SU-DHL-6 (cell line): ENCODE data around the gene CAMK1D.

Experiments
- H2AFZ ChIP-seq: fragments of 200-600 bp; sonication (generic); 2 replicates; pipeline ENCODE4 v1.6.1; 2014; ENCODE audit warnings: low read depth, mild to moderate bottlenecking, moderate library complexity, mixed read lengths, antibody characterized with exemption, low read length; ENCODE audit not compliant: severe bottlenecking
- H3F3A ChIP-seq: fragments of 200-600 bp; shearing (Covaris generic); 2 replicates; pipeline ENCODE4 v1.6.0; 2016; ENCODE audit warnings: antibody characterized with exemption, mild to moderate bottlenecking; ENCODE audit not compliant: insufficient read depth
- H3K27ac ChIP-seq: fragments of 200-600 bp; sonication (generic); 2 replicates; pipeline ENCODE4 v1.5.1; 2016; ENCODE audit warnings: low read depth, mild to moderate bottlenecking, low read length, moderate library complexity, mixed read lengths
- H3K27me3 ChIP-seq: fragments of 200-600 bp; sonication (generic), shearing (Covaris generic); 2 replicates; pipeline ENCODE4 v1.6.0; 2014; ENCODE audit warnings: mild to moderate bottlenecking, low read length
- H3K36me3 ChIP-seq: fragments of 200-600 bp; sonication (generic); 2 replicates; pipeline ENCODE4 v1.6.1; 2014; ENCODE audit warnings: mild to moderate bottlenecking, low read length, mixed read lengths
- H3K4me2 ChIP-seq: fragments of 300-600, 200-600 bp; shearing (Covaris generic), sonication (generic); 2 replicates; pipeline ENCODE4 v1.6.0; 2014; ENCODE audit warnings: low read length, low read depth, mild to moderate bottlenecking; ENCODE audit not compliant: poor library complexity, severe bottlenecking
- H3K4me3 ChIP-seq: fragments of 200-600 bp; sonication (generic); 2 replicates; pipeline ENCODE4 v1.5.1; 2014; ENCODE audit warnings: antibody characterized with exemption, low read length, mild to moderate bottlenecking, mixed read lengths; ENCODE audit not compliant: insufficient read depth, poor library complexity, severe bottlenecking
- H3K79me2 ChIP-seq: fragments of 200-600 bp; sonication (generic); 2 replicates; pipeline ENCODE4 v1.6.1; 2014; ENCODE audit warnings: mild to moderate bottlenecking, low read length, moderate library complexity; ENCODE audit not compliant: insufficient read depth
- H3K9ac ChIP-seq: fragments of 200-600 bp; sonication (generic); 2 replicates; pipeline ENCODE4 v1.7.0; 2014; ENCODE audit warnings: mild to moderate bottlenecking, low read length
- H3K9me2 ChIP-seq: fragments of 200-600 bp; sonication (generic); replicated peaks from 2 replicates; pipeline ENCODE4 v1.6.1; 2014; ENCODE audit warnings: low read length; ENCODE audit not compliant: insufficient read depth
- H3K9me3 ChIP-seq: fragments of 200-600 bp; sonication (generic); 2 replicates; pipeline ENCODE4 v1.6.1; 2014; ENCODE audit warnings: low read length, mixed read lengths; ENCODE audit not compliant: insufficient read depth
- H4K20me1 ChIP-seq: fragments of 200-600 bp; sonication (generic); 2 replicates; pipeline ENCODE4 v1.6.1; 2014; ENCODE audit warnings: low read depth, mild to moderate bottlenecking, antibody characterized with exemption, low read length, moderate library complexity, mixed read lengths
- EZH2phosphoT487 ChIP-seq: fragments of 200-600 bp; sonication (generic), shearing (Covaris generic); conservative IDR thresholded peaks from 2 replicates; pipeline ENCODE4 v1.6.1; 2018; ENCODE audit warnings: mild to moderate bottlenecking, antibody characterized with exemption, low read length, moderate library complexity, mixed read lengths
- TF ChIP-seq, protein P1 (sequence below): fragments of 200-600 bp; sonication (generic); IDR thresholded peaks from one replicate; pipeline ENCODE4 v1.5.1; 2017; ENCODE audit warnings: antibody characterized with exemption, mild to moderate bottlenecking, low read length, moderate library complexity; ENCODE audit not compliant: insufficient read depth, poor library complexity, severe bottlenecking

CAMK1D gene

DNA sequence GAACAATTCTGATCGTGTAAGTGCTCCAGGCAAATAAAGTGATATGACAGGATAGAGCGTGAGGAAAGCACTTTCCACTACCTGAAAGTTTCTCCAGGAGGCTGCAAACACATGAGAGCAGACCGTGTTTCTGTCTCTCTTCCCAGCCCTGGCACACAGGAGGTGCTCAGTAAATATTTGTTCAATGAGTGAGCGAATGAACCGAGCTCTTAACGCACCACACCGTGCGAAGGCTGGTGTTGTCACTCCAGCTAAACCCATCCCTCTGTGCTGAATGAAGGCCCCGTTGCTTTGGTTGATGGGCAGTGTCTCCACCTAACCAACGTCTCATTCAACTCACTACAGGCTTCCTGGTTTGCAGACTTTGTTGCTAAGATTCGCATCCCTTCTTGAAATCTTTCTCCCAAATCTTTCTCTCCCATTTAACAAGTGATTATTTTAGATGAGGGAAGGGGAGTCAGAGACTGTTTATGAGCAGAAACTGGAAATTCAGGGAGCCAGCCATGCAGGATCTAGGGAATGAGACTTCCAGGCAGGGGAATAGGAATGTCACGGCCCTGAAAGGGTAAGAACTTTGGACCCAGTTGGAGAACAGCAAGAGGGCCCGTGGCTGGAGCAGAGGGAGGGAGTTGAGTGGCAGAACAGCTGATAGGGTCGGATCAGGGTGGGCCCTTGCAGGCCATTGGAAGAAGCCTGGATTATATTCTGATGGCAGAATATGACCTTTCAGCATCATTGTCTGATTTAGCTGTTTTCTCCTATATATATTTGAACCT lies 282.6 kb downstream of the CAMK1D start:
- Histone ChIP-seq H3K27ac (no peak overlapping the region), H3K4me3 (no peak overlapping the region), H3K4me2 (no peak overlapping the region), H3K36me3 (no peaks in the 10 kb centered on the region; the same call in 1 of the 2 replicates), H3K27me3 (no peaks in the 10 kb centered on the region), H3F3A (no peaks in the 10 kb centered on the region), H3K9me3 (no peaks in the 10 kb centered on the region), H2AFZ (no peak overlapping the region), H4K20me1 (no peaks in the 10 kb centered on the region; the same call in 1 of the 2 replicates), H3K79me2 (peaks cover 80% of the 10 kb centered on the region), H3K9me2 (no peaks in the 10 kb centered on the region), H3K9ac (no peak overlapping the region)
- TF ChIP-seq, protein P1, sequence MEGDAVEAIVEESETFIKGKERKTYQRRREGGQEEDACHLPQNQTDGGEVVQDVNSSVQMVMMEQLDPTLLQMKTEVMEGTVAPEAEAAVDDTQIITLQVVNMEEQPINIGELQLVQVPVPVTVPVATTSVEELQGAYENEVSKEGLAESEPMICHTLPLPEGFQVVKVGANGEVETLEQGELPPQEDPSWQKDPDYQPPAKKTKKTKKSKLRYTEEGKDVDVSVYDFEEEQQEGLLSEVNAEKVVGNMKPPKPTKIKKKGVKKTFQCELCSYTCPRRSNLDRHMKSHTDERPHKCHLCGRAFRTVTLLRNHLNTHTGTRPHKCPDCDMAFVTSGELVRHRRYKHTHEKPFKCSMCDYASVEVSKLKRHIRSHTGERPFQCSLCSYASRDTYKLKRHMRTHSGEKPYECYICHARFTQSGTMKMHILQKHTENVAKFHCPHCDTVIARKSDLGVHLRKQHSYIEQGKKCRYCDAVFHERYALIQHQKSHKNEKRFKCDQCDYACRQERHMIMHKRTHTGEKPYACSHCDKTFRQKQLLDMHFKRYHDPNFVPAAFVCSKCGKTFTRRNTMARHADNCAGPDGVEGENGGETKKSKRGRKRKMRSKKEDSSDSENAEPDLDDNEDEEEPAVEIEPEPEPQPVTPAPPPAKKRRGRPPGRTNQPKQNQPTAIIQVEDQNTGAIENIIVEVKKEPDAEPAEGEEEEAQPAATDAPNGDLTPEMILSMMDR = no peak
- no peak for TF ChIP-seq EZH2phosphoT487

DNA sequence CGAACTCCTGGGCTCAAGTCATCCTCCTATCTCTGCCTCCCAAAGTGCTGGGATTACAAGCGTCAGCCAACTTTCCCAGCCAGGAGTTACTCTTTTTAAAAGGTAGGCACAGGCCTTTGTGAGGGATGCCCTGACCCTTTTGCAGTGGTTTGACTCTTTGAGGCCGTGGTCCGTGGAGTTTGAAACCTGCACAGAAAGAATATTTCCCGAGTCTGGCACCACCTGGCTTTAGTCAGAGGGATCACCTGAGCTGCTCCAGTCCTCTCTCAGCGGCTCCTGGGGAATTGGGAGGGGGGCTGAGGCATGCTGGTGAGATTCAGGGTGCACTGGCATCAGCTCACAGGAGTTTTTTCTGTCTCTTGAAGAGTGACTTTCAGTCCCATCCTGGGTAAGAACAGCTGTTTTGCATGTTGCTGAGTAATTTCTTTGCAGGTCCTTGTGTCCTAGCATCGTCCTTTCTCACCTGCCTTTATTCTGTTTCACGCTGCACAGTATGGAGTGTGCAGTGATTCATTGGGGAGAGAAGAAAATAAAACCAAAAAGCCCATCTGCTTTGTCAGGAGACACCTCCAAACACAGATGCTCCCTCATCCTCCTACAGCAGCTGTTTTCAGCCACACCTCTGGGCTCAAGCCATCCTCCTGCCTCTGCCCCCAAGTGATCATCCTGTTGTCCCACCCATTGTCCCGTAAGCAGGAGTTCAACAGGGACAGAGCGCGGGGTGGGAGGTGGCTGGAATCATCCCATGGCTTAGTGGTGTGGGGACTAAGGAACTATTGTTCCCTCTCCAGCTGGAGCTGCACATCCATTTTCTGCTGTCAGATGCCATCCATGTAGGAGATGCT lies 284.7 kb downstream of the CAMK1D start:
- H3K36me3 ChIP-seq = no peaks in the 10 kb centered on the region; the same call in 1 of the 2 replicates
- no peak overlapping the region for H3K4me2 ChIP-seq
- no peaks in the 10 kb centered on the region for H3F3A ChIP-seq
- TF ChIP-seq, protein P1 = no peak
- no peak for TF ChIP-seq EZH2phosphoT487
- H3K27me3 ChIP-seq = no peaks in the 10 kb centered on the region
- no peaks in the 10 kb centered on the region for H3K9me2 ChIP-seq
- H3K9ac ChIP-seq = no peak overlapping the region
- no peaks in the 10 kb centered on the region for H3K9me3 ChIP-seq
- H3K79me2 ChIP-seq = peaks cover 82% of the 10 kb centered on the region
- no peak overlapping the region for H3K27ac ChIP-seq
- H4K20me1 ChIP-seq = no peaks in the 10 kb centered on the region; the same call in 1 of the 2 replicates
- no peak overlapping the region for H3K4me3 ChIP-seq
- no peak overlapping the region for H2AFZ ChIP-seq

DNA sequence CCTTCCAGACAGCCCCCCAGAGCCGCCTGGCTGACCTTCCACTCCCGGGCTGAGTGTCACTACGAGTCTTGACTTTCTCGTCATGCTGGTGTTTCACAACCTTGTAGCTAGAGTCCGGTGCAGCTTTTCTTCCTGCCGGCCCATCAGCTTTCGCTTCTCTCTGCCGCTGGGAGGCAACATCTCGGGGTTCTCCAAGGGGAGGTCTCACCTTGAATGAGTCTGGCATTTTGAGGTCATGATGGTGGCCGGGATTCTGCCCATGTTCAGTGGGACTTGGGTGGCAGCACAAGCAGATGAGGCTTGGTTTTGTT lies 285.2 kb downstream of the CAMK1D start:
- Histone ChIP-seq H3F3A (no peaks in the 10 kb centered on the region), H3K79me2 (peaks cover 82% of the 10 kb centered on the region), H3K9me2 (no peaks in the 10 kb centered on the region), H3K4me2 (no peak overlapping the region), H4K20me1 (no peaks in the 10 kb centered on the region; the same call in 1 of the 2 replicates), H2AFZ (no peak overlapping the region), H3K4me3 (no peak overlapping the region), H3K27me3 (no peaks in the 10 kb centered on the region), H3K27ac (no peak overlapping the region), H3K9ac (no peak overlapping the region), H3K9me3 (no peaks in the 10 kb centered on the region), H3K36me3 (no peaks in the 10 kb centered on the region; the same call in 1 of the 2 replicates)
- no peak for TF ChIP-seq EZH2phosphoT487
- TF ChIP-seq, protein P1 = no peak
